ENCODE data around the gene RNF225. TPM values are rescaled to one million over a fixed set of nuclear protein-coding genes. Genes with fewer than 3 reads are reported as not detected.
"Not testable (repeated sequence)": the region's sequence is repeated elsewhere in the genome, so short reads cannot be mapped to it uniquely, and the experiment has no call there.

Gene RNF225
- total RNA-seq = 14.7 TPM

- peak; percentile 90 for ATAC-seq
These were observed at the start of gene RNF225 for GRCh38 chr19:58395220-58395978. Gene RNF225, plus strand, starts transcription at chr19:58395656. Its CDS starts 434 bp downstream, at chr19:58396090.

GRCh38 chr19:58346961-58347929 is 48.2 kb upstream of the RNF225 start:
- peak; percentile 81 for ATAC-seq

- not testable (repeated sequence) for ATAC-seq
These were observed 47.4 kb upstream of the RNF225 start for GRCh38 chr19:58348080-58348479.

GRCh38 chr19:58349590-58349989 is 45.9 kb upstream of the RNF225 start:
- ATAC-seq = no peak

GRCh38 chr19:58350001-58350861 is 45.2 kb upstream of the RNF225 start:
- ATAC-seq = no peak

GRCh38 chr19:58350871-58351557 is 44.4 kb upstream of the RNF225 start:
- ATAC-seq = no peak

- ATAC-seq = no peak
These were observed 43.9 kb upstream of the RNF225 start for GRCh38 chr19:58351558-58351878.

- ATAC-seq = no peak
These were observed 43.3 kb upstream of the RNF225 start for GRCh38 chr19:58351990-58352755.

GRCh38 chr19:58352760-58353671 is 42.4 kb upstream of the RNF225 start, which contains the start of gene A1BG:
Gene A1BG, minus strand, starts transcription at chr19:58353492. Its CDS starts 55 bp downstream, at chr19:58353437.
- no peak for ATAC-seq

- no peak for ATAC-seq
These were observed 41.6 kb upstream of the RNF225 start for GRCh38 chr19:58353717-58354477.

- ATAC-seq = no peak
These were observed 40.9 kb upstream of the RNF225 start for GRCh38 chr19:58354478-58355030.

GRCh38 chr19:58355215-58355796 is 40.1 kb upstream of the RNF225 start:
- no peak for ATAC-seq

- ATAC-seq = peak; percentile 5
These were observed 39.3 kb upstream of the RNF225 start for GRCh38 chr19:58355908-58356765.

- peak; percentile 4 for ATAC-seq
These were observed 38.5 kb upstream of the RNF225 start for GRCh38 chr19:58356766-58357480.

GRCh38 chr19:58357481-58358145 is 37.8 kb upstream of the RNF225 start:
- no peak for ATAC-seq

- ATAC-seq = peak; percentile 14
These were observed 33.6 kb upstream of the RNF225 start for GRCh38 chr19:58361900-58362271.

Measured in esophagus mucosa (tissue), 1 donor.